Lower leg skin (tissue), 3 donors: ENCODE data around the gene ZNF223.

Source experiments
- CTCF ChIP-seq, 3 donors: fragments of 450-650 bp; IDR thresholded peaks; one replicate each; pipeline ENCODE4 v1.5.1; 2016; ENCODE audit warnings: antibody characterized with exemption in 3 of 3, mild to moderate bottlenecking in 3 of 3, moderate library complexity in 2 of 3
- POLR2A ChIP-seq, 2 donors: fragments of 450-650 bp; IDR thresholded peaks; one replicate each; pipeline ENCODE4 v1.6.1; 2016 to 2017; ENCODE audit warnings: antibody characterized with exemption in 2 of 2, mild to moderate bottlenecking in 1 of 2, moderate library complexity in 1 of 2

GRCh38 chr19:44071824-44072542 is 20.1 kb downstream of the ZNF223 start, which contains the start of gene ZNF284:
- TF ChIP-seq POLR2A (IDR thresholded peaks at IDR 0.05) (no peak), CTCF (IDR thresholded peaks at IDR 0.05) (no peak)
